ENCODE results near the gene TAOK1. TPM values are rescaled to one million over a fixed set of nuclear protein-coding genes. Genes with fewer than 3 reads are reported as not detected.
A peak's percentile ranks its signal among the peaks of the same experiment; 100 is the strongest.

The TAOK1 gene
- total RNA-seq, 1 donor from 2014 or later, result 100 TPM

DNA sequence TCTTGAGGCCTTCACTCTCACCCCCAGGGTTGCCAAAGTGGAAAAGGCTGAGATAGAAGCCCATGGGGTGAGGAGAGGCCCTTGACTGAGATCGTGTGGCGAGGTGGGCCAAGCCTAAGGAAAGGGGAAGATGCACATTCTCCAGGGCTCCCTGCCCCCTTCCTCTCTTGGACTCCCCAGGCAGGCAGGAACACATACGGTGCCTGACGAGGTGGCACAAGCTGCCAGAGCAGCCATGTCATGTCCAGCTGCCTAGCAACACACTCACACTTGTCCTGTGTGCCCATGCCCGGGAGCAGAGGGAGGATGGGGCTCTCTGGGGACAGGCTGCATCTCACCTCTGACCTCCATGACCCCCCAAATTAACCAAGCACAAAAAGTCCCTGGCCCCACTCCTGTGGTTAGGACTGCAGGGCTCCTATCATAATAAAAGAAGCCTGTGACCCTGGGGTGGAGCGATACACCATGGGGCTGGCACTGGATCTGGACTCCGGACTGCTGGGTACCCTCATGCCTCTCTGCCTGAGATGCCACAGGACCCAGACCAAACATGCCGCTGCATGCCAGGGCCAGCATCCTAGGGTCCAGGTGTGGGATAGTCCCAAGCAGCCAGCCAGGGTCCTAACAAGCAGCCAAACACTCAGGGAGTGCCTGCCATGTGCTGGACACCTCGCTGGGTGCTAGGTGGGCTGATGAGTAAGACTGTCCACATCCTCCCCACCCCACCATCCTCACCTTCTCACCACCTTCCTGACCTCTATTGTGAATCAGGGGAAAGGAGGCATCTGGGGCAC, 196.7 kb downstream of the TAOK1 start:
- Mint-ChIP-seq H3K4me3 (ENCODE audit: unreplicated experiment) (peak overlapping the region; percentile 93), H3K4me1 (ENCODE audit: low read depth, unreplicated experiment) (peaks cover 18% of the 10 kb centered on the region), H3K9me3 (ENCODE audit: unreplicated experiment) (no peaks in the 10 kb centered on the region), H3K36me3 (ENCODE audit: low read depth, unreplicated experiment) (peaks cover 4% of the 10 kb centered on the region), H3K27me3 (ENCODE audit: low read depth, unreplicated experiment) (no peaks in the 10 kb centered on the region), H3K27ac (ENCODE audit: unreplicated experiment) (no peak overlapping the region)
- peaks cover 70% of the 10 kb centered on the region for H4K20me1 ChIP-seq (ENCODE audit: insufficient read depth, low read length)
- H2AFZ ChIP-seq (ENCODE audit: low read depth, low read length), result no peak overlapping the region
- H3K4me1 ChIP-seq (ENCODE audit: insufficient read depth, low read length), result peaks cover 60% of the 10 kb centered on the region
- peak overlapping the region; percentile 79 for H3K9ac ChIP-seq (ENCODE audit: low read length)
- H3K4me2 ChIP-seq (ENCODE audit: low read length), result peak overlapping the region; percentile 88
- no peaks in the 10 kb centered on the region for H3K9me3 ChIP-seq (ENCODE audit: insufficient read depth, low read depth, low read length)
- no peak for DNase-seq (ENCODE audit: low read depth)
- H3K4me3 ChIP-seq (ENCODE audit: insufficient read depth, low read depth, low read length), result no peak overlapping the region
- peaks cover 71% of the 10 kb centered on the region for H3K79me2 ChIP-seq (ENCODE audit: insufficient read depth, low read length)
- no peak for TF ChIP-seq CTCF (IDR thresholded peaks at IDR 0.05; ENCODE audit: insufficient read depth, low read depth, low read length)
- no peak for TF ChIP-seq EZH2 (IDR thresholded peaks at IDR 0.05; ENCODE audit: insufficient read depth, low read length)
- no peaks in the 10 kb centered on the region for H3K27me3 ChIP-seq (ENCODE audit: insufficient read depth, low read length)
- no peak overlapping the region for H3K27ac ChIP-seq (ENCODE audit: low read depth, low read length)
- FAIRE-seq, result no peak
- H3K36me3 ChIP-seq (ENCODE audit: insufficient read depth, low read length), result no peaks in the 10 kb centered on the region

- H3K4me1 ChIP-seq (ENCODE audit: insufficient read depth, low read length), result peaks cover 67% of the 10 kb centered on the region
- H3K9me3 ChIP-seq (ENCODE audit: insufficient read depth, low read depth, low read length), result no peaks in the 10 kb centered on the region
- H3K27ac ChIP-seq (ENCODE audit: low read depth, low read length), result no peak overlapping the region
- peak overlapping the region; percentile 88 for H3K4me2 ChIP-seq (ENCODE audit: low read length)
- no peaks in the 10 kb centered on the region for H3K36me3 Mint-ChIP-seq (ENCODE audit: low read depth, unreplicated experiment)
- H3K27me3 Mint-ChIP-seq (ENCODE audit: low read depth, unreplicated experiment), result no peaks in the 10 kb centered on the region
- FAIRE-seq (no peak), DNase-seq (ENCODE audit: low read depth) (no peak)
- H3K9ac ChIP-seq (ENCODE audit: low read length), result peak overlapping the region; percentile 79
- peaks cover 63% of the 10 kb centered on the region for H4K20me1 ChIP-seq (ENCODE audit: insufficient read depth, low read length)
- peak overlapping the region; percentile 93 for H3K4me3 Mint-ChIP-seq (ENCODE audit: unreplicated experiment)
- no peak overlapping the region for H2AFZ ChIP-seq (ENCODE audit: low read depth, low read length)
- H3K27me3 ChIP-seq (ENCODE audit: insufficient read depth, low read length), result no peaks in the 10 kb centered on the region
- no peak overlapping the region for H3K27ac Mint-ChIP-seq (ENCODE audit: unreplicated experiment)
- H3K36me3 ChIP-seq (ENCODE audit: insufficient read depth, low read length), result no peaks in the 10 kb centered on the region
- TF ChIP-seq CTCF (IDR thresholded peaks at IDR 0.05; ENCODE audit: insufficient read depth, low read depth, low read length), result no peak
- H3K4me3 ChIP-seq (ENCODE audit: insufficient read depth, low read depth, low read length), result peak overlapping the region; percentile 81
- peaks cover 21% of the 10 kb centered on the region for H3K4me1 Mint-ChIP-seq (ENCODE audit: low read depth, unreplicated experiment)
- H3K79me2 ChIP-seq (ENCODE audit: insufficient read depth, low read length), result peaks cover 64% of the 10 kb centered on the region
- no peaks in the 10 kb centered on the region for H3K9me3 Mint-ChIP-seq (ENCODE audit: unreplicated experiment)
Observed at GRCh38 chr17:29587591-29587990, 197.4 kb downstream of the TAOK1 start.

GRCh38 chr17:29588017-29588561, 197.9 kb downstream of the TAOK1 start:
- H3K27ac Mint-ChIP-seq (ENCODE audit: unreplicated experiment), result peak overlapping the region; percentile 87
- Histone ChIP-seq H3K27me3 (ENCODE audit: insufficient read depth, low read length) (no peaks in the 10 kb centered on the region), H3K9ac (ENCODE audit: low read length) (peak overlapping the region; percentile 79), H3K36me3 (ENCODE audit: insufficient read depth, low read length) (no peaks in the 10 kb centered on the region), H3K27ac (ENCODE audit: low read depth, low read length) (peak overlapping the region; percentile 25), H3K79me2 (ENCODE audit: insufficient read depth, low read length) (peaks cover 59% of the 10 kb centered on the region), H3K4me3 (ENCODE audit: insufficient read depth, low read depth, low read length) (peak overlapping the region; percentile 81), H3K4me2 (ENCODE audit: low read length) (peak overlapping the region; percentile 88), H3K4me1 (ENCODE audit: insufficient read depth, low read length) (peaks cover 70% of the 10 kb centered on the region), H2AFZ (ENCODE audit: low read depth, low read length) (peak overlapping the region; percentile 67), H3K9me3 (ENCODE audit: insufficient read depth, low read depth, low read length) (no peaks in the 10 kb centered on the region), H4K20me1 (ENCODE audit: insufficient read depth, low read length) (peaks cover 58% of the 10 kb centered on the region)
- no peaks in the 10 kb centered on the region for H3K36me3 Mint-ChIP-seq (ENCODE audit: low read depth, unreplicated experiment)
- FAIRE-seq, result no peak
- peak overlapping the region; percentile 93 for H3K4me3 Mint-ChIP-seq (ENCODE audit: unreplicated experiment)
- H3K9me3 Mint-ChIP-seq (ENCODE audit: unreplicated experiment), result no peaks in the 10 kb centered on the region
- no peaks in the 10 kb centered on the region for H3K27me3 Mint-ChIP-seq (ENCODE audit: low read depth, unreplicated experiment)
- H3K4me1 Mint-ChIP-seq (ENCODE audit: low read depth, unreplicated experiment), result peaks cover 21% of the 10 kb centered on the region
- no peak for DNase-seq (ENCODE audit: low read depth)
- TF ChIP-seq CTCF (IDR thresholded peaks at IDR 0.05; ENCODE audit: insufficient read depth, low read depth, low read length) (no peak), EZH2 (IDR thresholded peaks at IDR 0.05; ENCODE audit: insufficient read depth, low read length) (no peak)

Data from astrocyte (in vitro differentiated cells and primary cell).